Kidney (tissue), 14 donors: ENCODE measurements around the gene DYNLT3. TPM values are rescaled to one million over a fixed set of nuclear protein-coding genes. Genes with fewer than 3 reads are reported as not detected.

Source experiments
- DNase-seq, 5 donors: peaks; one replicate each; pipeline ENCODE4 v3.0.0-alpha.2; 2013 to 2020
- FAIRE-seq: peaks from 2 replicates; lab custom pipeline; 2012; peaks lifted over from hg19 to GRCh38; lab: Jason Lieb, UNC
- H3K27ac ChIP-seq, 2 donors: one replicate each; pipeline ENCODE4 v1.7.0; 2013; ENCODE audit warnings: low read depth in 2 of 2, low read length in 2 of 2, inconsistent platforms in 1 of 2
- H3K27me3 ChIP-seq: one replicate; pipeline ENCODE4 v1.7.1; 2013; ENCODE audit warnings: low read length, inconsistent platforms; ENCODE audit not compliant: control insufficient read depth, insufficient read depth
- H3K36me3 ChIP-seq, 3 donors: one replicate each; pipeline versions ENCODE4 v1.7.0 to v1.7.1; 2013; ENCODE audit warnings: low read length in 3 of 3, control low read depth in 1 of 3, inconsistent platforms in 1 of 3; ENCODE audit not compliant: insufficient read depth in 3 of 3, control insufficient read depth in 2 of 3
- H3K4me1 ChIP-seq, 3 donors: one replicate each; pipeline versions ENCODE4 v1.7.0 to v1.7.1; 2013; ENCODE audit warnings: low read length in 3 of 3, inconsistent platforms in 1 of 3, low read depth in 1 of 3; ENCODE audit not compliant: control insufficient read depth in 2 of 3, insufficient read depth in 2 of 3
- H3K4me3 ChIP-seq, 3 donors: one replicate each; pipeline versions ENCODE4 v1.7.0 to v1.8.1; 2013; ENCODE audit warnings: low read length in 3 of 3, control low read depth in 1 of 3, inconsistent platforms in 1 of 3
- H3K9ac ChIP-seq, 3 donors: one replicate each; pipeline versions ENCODE4 v1.7.0 to v1.7.1; 2013; ENCODE audit warnings: low read length in 3 of 3, control low read depth in 1 of 3, inconsistent platforms in 1 of 3
- H3K9me3 ChIP-seq, 3 donors: one replicate each; pipeline versions ENCODE4 v1.7.0 to v1.7.1; 2013; ENCODE audit warnings: low read length in 3 of 3, control low read depth in 1 of 3, inconsistent platforms in 1 of 3; ENCODE audit not compliant: control insufficient read depth in 2 of 3, insufficient read depth in 1 of 3
- CTCF ChIP-seq: IDR thresholded peaks from 3 replicates; pipeline ENCODE4 v1.5.1; 2012; ENCODE audit warnings: mild to moderate bottlenecking, moderate library complexity, borderline replicate concordance; ENCODE audit not compliant: insufficient read depth; ENCODE audit errors: extremely low read depth
- intact Hi-C: fragments of 100-400 bp; cut with DNase I; formaldehyde crosslinking; loops from one replicate; pipeline ENCODE4 v1.11.1; 2022
- polyA plus RNA-seq: library from polyadenylated mRNA; stranded (reverse); fragments of 350-450 nt; fragmentation: Illumina TruSeq; extraction: RNeasy Lipid Tissue Mini Kit (QIAGEN cat#74804); gene quantifications from one replicate; pipeline ENCODE4 v1.2.3, GENCODE V29; 2014; ENCODE audit warnings: low read depth, low replicate concordance; ENCODE audit not compliant: insufficient read depth
- total RNA-seq: library from RNA; stranded (reverse); fragmentation: NEBNext Ultra II Directional; extraction: Animal tissue kit (Norgen Biotek cat#: 25700); gene quantifications from one replicate; pipeline ENCODE4 v1.2.1, GENCODE V29; 2021
- donor health status: control.
- donor health status: control.
- donor health status: control.
- donor health status: control.
- donor health status: control.
- donor health status: DM: yes; HTN: yes; CAD: no.
- donor health status: Normal renal cell carcinoma (clear cell type).

DYNLT3 gene
- total and polyA plus RNA-seq, 2 donors from 2014 or later = 30.7 to 40.5 TPM

- TF ChIP-seq CTCF = no peak
- H3K4me3 ChIP-seq = peak overlapping the region; percentile 73 to 86 (median 78)
- no peaks in the 10 kb centered on the region for H3K4me1 ChIP-seq
- FAIRE-seq = peak; percentile 99
- peak overlapping the region; percentile 76 to 80 for H3K27ac ChIP-seq
- no peak for DNase-seq
- H3K9ac ChIP-seq = peak overlapping the region; percentile 69 to 86 (median 76)
- no peaks in the 10 kb centered on the region for H3K9me3 ChIP-seq
- no peaks in the 10 kb centered on the region for H3K27me3 ChIP-seq
- intact Hi-C loops = no loop called here
- H3K36me3 ChIP-seq = no peaks in the 10 kb centered on the region
Measured at GRCh38 chrX:37847733-37848197, 394 bp upstream of the DYNLT3 start.

GRCh38 chrX:37846558-37846933, 825 bp downstream of the DYNLT3 start:
- intact Hi-C loops = no loop called here
- TF ChIP-seq CTCF = no peak
- H3K4me1 ChIP-seq = no peaks in the 10 kb centered on the region
- H3K36me3 ChIP-seq = no peaks in the 10 kb centered on the region
- H3K9ac ChIP-seq = peak overlapping the region in 2 of 3 donors; percentile 32 to 69
- peak overlapping the region; percentile 76 to 80 for H3K27ac ChIP-seq
- no peaks in the 10 kb centered on the region for H3K9me3 ChIP-seq
- no peak for FAIRE-seq
- peak overlapping the region; percentile 49 to 78 (median 67) for H3K4me3 ChIP-seq
- H3K27me3 ChIP-seq = no peaks in the 10 kb centered on the region
- DNase-seq = no peak

- no peaks in the 10 kb centered on the region for H3K36me3 ChIP-seq
- no peak for TF ChIP-seq CTCF
- H3K4me1 ChIP-seq = no peaks in the 10 kb centered on the region
- H3K27me3 ChIP-seq = no peaks in the 10 kb centered on the region
- H3K9me3 ChIP-seq = no peaks in the 10 kb centered on the region
- intact Hi-C loops = no loop called here
- no peak overlapping the region for H3K27ac ChIP-seq
- DNase-seq = peak in 1 of 5 donors; percentile 1
- H3K9ac ChIP-seq = no peak overlapping the region
- no peak for FAIRE-seq
- peak overlapping the region in 1 of 3 donors; percentile 78 for H3K4me3 ChIP-seq
Measured at GRCh38 chrX:37846141-37846540, 1.2 kb downstream of the DYNLT3 start.

DNA sequence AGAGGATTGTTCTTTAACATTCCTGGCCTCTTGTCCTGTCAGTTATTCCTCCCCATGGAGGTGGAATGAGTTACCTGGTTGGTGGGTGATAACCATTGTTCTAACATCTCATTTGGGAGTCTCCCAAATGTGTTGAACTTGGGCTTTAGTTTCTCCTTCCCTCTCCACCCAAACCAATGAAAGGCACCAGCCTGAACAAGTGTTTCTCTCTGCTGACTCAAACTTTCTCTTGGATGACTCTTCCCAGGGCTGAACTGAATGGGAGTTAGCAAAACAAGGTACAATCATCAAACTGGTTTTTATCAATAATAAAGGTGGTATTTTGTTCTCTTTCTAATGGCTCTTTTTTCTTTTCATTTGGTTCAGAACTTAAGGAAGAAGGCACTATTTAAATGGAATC, 2.7 kb downstream of the DYNLT3 start:
- FAIRE-seq (no peak), DNase-seq (no peak)
- TF ChIP-seq CTCF = no peak
- Histone ChIP-seq H3K4me1 (no peaks in the 10 kb centered on the region), H3K36me3 (no peaks in the 10 kb centered on the region), H3K9ac (no peak overlapping the region), H3K9me3 (no peaks in the 10 kb centered on the region), H3K27me3 (no peaks in the 10 kb centered on the region), H3K27ac (no peak overlapping the region), H3K4me3 (no peak overlapping the region)
- intact Hi-C loops = no loop called here
